ENCODE data around the gene TLE5.
"Not testable (repeated sequence)": the region's sequence is repeated elsewhere in the genome, so short reads cannot be mapped to it uniquely, and the experiment has no call there.

TLE5 gene

GRCh38 chr19:3096902-3097326 lies 34.6 kb upstream of the TLE5 start:
- in situ Hi-C loops (cut with MboI; ENCODE audit: low sequenced_read_pairs): no loop called here

GRCh38 chr19:3096267-3096901 lies 34.1 kb upstream of the TLE5 start:
- in situ Hi-C loops (cut with MboI; ENCODE audit: low sequenced_read_pairs): no loop called here

DNA sequence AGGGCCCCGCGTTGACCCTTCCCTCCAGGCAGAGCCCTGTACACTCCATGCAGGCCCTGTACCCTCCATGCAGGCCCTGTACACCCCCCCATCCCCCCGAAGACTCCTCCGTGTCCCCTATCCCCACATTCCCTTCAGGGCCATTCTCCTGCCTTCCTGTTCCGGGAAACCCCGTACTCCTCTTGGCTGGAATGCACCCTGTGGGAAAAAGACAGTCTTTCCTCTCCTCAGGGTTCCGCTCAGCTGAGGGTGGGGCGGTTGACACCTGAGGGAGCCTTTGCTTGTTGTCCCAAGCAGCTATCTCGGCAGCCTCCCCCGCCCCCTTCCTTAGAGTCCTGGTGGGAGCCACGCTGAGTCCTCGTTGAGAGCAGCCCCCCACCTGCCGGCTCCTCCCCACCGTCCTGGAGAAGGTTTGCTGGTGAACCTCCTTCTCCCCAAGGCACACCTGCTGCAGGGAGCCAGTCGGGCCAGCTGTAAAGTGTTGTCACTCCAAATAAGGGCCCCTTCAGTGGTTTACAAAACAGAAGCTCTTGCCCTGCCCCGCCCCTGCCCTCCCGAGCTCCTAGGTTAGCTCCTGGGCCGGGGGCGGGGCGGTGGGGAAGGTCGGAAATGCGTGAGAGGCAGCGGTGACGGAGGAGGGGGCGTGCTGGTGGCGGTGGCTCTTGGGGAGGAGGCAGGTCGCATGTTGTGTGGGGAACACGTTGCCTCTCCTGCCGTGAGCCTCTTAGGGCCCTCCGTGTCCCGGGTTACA lies 33.3 kb upstream of the TLE5 start:
- in situ Hi-C loops (cut with MboI; ENCODE audit: low sequenced_read_pairs): no loop called here

- in situ Hi-C loops (cut with MboI; ENCODE audit: low sequenced_read_pairs): no loop called here
Measured at GRCh38 chr19:3094601-3095440, 32.5 kb upstream of the TLE5 start.

- in situ Hi-C loops (cut with MboI; ENCODE audit: low sequenced_read_pairs): not testable (repeated sequence)
Measured at GRCh38 chr19:3089299-3089855, 27.1 kb upstream of the TLE5 start.

DNA sequence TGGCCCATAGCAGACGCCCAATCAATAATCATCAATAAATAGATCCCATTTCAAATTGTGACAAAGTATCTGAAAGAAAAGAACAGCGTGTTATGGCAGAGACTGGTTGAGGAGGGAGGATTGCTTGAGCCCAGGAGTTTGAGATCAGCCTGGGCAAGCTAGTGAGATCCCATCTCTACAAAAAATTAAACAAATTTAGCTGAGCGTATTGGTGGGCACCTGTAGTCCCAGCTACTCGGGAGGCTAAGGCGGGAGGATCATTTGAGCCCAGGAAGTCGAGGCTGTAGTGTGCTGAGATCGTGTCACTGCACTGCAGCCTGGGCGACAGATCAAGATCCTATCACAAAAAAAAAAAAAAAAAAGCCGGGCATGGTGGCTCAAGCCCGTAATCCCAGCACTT lies 25.5 kb upstream of the TLE5 start:
- in situ Hi-C loops (cut with MboI; ENCODE audit: low sequenced_read_pairs): no loop called here

GRCh38 chr19:3084943-3085342 lies 22.6 kb upstream of the TLE5 start:
- in situ Hi-C loops (cut with MboI; ENCODE audit: low sequenced_read_pairs): no loop called here

DNA sequence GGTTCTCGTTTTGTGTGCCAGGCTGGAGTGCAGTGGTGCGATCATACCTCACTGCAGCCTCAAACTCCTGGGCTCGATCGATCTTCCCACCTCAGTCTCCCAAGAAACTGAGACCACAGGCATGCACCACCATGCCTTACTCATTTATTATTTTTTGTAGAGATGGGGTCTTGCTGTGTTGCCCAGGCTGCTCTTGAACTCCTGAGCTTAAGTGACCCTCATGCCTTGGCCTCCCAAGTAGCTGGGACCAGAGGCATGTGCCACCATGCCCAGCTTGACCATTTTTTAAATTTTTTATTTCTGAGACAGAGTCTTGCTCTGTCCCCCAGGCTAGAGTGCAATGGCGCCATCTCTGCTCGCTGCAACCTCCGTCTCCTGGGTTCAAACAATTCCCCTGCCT lies 21.7 kb upstream of the TLE5 start:
- in situ Hi-C loops (cut with MboI; ENCODE audit: low sequenced_read_pairs): no loop called here

DNA sequence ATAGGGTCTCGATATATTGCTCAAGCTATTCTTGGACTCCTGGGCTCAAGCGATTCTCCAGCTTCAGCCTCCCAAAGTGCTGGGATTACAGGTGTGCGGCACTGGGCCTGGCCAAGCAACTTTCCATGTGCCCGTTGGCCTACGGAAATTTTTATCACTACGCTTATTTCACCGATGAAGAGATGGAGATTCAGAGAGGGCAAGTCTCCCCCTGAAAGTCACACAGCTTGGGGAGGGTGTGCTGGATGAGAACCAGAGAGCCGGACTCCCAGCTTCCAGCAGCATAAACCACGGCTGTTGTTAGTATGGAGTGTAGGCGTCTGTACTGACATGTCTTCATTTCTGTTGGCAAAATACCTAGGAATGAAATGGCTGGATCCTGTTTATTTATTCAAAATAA lies 20.0 kb upstream of the TLE5 start:
- in situ Hi-C loops (cut with MboI; ENCODE audit: low sequenced_read_pairs): no loop called here

GRCh38 chr19:3080286-3080685 lies 18.0 kb upstream of the TLE5 start:
- in situ Hi-C loops (cut with MboI; ENCODE audit: low sequenced_read_pairs): no loop called here

GRCh38 chr19:3079578-3079977 lies 17.3 kb upstream of the TLE5 start:
- in situ Hi-C loops (cut with MboI; ENCODE audit: low sequenced_read_pairs): no loop called here

GRCh38 chr19:3075605-3076431 lies 13.5 kb upstream of the TLE5 start:
- in situ Hi-C loops (cut with MboI; ENCODE audit: low sequenced_read_pairs): no loop called here

- in situ Hi-C loops (cut with MboI; ENCODE audit: low sequenced_read_pairs): no loop called here
Measured at GRCh38 chr19:3073931-3074595, 11.8 kb upstream of the TLE5 start.

DNA sequence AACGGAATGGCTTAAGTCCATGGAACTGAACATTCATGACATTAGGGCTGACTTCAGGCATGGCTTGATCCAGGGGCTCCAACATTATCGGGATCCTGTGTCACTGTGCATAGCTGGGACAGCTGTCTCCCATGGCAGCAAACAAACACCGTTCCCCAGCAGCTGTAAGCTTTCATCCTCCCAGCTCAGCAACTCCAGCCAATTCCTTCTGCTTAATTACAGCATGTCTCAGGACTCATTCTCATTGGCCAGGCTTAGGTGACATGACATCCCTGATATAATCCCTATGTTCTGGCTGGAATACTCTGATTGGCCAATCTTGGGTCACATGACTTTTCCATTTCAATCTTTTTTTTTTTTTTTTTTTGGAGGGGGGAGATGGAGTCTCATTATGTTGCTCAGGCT lies 10.9 kb upstream of the TLE5 start:
- in situ Hi-C loops (cut with MboI; ENCODE audit: low sequenced_read_pairs): no loop called here

- in situ Hi-C loops (cut with MboI; ENCODE audit: low sequenced_read_pairs): no loop called here
Measured at GRCh38 chr19:3071768-3072167, 9.5 kb upstream of the TLE5 start.

GRCh38 chr19:3068071-3068470 lies 5.8 kb upstream of the TLE5 start:
- in situ Hi-C loops (cut with MboI; ENCODE audit: low sequenced_read_pairs): no loop called here

DNA sequence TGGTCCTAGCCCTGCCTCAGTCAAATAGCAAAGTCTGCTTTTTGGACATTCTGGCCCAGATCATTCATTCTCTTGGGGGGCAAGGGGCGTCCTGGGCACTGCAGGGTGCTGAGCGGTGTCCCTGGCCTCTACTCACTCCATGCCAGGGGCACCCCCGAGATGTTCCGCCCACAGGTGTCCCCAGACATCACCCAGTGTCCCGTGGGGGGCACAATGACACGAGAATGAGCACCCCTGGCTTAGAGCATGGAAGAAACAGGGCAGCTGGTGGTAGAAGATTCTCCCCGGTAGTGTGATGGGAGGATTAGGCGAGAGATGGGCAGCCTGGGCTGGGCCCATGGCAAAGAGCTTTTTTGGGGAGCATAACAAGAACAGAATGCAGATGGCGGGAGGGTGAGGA lies 5.3 kb upstream of the TLE5 start:
- in situ Hi-C loops (cut with MboI; ENCODE audit: low sequenced_read_pairs): no loop called here

GRCh38 chr19:3066482-3067049 lies 4.3 kb upstream of the TLE5 start:
- in situ Hi-C loops (cut with MboI; ENCODE audit: low sequenced_read_pairs): no loop called here

DNA sequence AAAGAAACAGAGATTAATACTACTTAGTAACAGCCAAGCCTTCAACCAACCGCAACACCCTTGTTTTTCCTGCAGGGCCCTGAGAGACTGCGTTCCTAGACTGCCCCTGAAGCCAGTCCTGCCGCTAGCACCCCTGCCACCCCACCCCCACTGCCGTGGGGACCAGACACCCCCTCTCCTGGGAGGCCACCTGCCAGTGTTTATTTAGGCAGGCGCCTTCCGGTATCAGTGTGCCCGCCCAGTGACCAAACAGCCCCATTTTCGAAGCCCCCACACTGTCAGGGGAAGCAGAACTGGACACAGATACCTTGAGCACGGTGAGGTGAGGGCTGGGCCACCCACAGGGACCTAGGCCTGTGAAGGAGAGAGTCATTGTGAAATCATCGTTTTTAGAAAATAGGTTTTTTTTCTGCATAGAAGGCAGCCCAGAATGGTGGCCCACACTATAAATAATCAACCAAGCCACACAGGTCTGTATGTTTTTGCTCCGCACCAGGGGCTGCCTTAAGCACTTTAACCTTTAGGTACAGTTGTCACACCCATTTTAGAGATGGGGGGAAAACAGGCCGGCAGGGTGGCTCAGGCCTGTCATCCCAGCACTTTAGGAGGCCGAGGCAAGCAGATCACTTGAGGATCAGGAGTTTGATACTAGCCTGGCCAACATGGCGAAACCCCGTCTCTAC lies 3.5 kb upstream of the TLE5 start:
- in situ Hi-C loops (cut with MboI; ENCODE audit: low sequenced_read_pairs): no loop called here

Measured in HL-60/S4 treated with phorbol 12-myristate 13-acetate at 8.2 ng/mL for 4 days and 3 days (cell line).